HG03432 (cell line): ENCODE measurements around the gene GRK5.

Experiments
- ATAC-seq: cut with Tn5 transposase; IDR thresholded peaks from one replicate; pipeline ENCODE4 v1.9.1; 2021; ENCODE audit warnings: mild to moderate bottlenecking, moderate library complexity; ENCODE audit not compliant: unreplicated experiment

The GRK5 gene

DNA sequence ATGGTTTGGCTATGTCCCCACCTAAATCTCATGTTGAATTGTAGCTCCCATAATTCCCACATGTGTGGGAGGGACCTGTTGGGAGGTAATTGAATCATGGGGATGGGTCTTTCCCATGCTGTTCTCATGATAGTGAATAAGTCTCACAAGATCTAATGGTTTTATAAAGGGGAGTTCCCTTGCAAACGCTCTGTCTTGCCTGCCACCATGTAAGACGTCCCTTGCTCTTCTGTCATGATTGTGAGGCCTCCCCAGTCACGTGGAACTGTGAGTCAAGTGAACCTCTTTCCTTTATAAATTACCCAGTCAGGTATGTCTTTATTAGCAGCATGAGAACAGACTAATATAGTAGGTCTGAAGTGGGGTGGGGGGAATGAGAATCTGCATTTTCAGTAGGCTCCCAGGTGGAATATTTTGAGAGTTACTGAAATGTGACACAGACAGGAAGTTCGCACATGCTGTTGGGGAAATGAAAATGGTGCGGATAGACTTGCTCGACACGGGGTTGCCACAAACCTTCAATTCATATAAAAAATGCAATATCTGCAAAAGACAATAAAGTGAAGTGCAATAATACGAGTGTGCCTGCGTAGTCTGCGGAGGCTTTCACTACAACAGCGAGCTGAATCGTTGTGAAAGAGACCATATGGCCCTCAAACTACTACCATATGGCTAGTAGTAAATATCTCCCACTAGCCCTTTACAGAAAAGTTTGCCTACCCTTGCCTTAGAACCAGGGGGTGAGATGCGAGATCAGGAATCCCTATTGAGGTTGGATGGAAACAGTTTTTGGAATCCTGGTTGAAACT, 166.1 kb downstream of the GRK5 start:
- no peak for ATAC-seq

DNA sequence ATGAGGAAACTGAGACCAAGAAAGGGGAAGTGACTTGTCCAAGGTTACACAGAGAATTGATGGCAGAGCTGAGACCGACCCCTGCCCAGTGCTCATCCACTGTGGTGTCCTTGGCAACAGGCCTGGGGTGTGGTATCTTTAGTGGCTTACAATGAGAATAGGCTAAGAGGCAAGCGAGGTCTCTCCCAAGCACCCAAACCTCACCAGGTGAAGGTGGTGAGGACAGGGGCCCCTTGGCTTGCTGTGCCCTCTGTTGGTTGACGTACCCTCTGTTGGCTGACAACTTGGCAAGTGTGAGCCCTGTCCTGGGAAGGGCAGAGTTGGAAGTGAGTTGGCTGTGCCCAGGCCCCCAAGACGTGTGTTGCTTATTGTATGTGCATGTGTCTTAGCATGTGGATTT, 166.9 kb downstream of the GRK5 start:
- ATAC-seq: no peak

DNA sequence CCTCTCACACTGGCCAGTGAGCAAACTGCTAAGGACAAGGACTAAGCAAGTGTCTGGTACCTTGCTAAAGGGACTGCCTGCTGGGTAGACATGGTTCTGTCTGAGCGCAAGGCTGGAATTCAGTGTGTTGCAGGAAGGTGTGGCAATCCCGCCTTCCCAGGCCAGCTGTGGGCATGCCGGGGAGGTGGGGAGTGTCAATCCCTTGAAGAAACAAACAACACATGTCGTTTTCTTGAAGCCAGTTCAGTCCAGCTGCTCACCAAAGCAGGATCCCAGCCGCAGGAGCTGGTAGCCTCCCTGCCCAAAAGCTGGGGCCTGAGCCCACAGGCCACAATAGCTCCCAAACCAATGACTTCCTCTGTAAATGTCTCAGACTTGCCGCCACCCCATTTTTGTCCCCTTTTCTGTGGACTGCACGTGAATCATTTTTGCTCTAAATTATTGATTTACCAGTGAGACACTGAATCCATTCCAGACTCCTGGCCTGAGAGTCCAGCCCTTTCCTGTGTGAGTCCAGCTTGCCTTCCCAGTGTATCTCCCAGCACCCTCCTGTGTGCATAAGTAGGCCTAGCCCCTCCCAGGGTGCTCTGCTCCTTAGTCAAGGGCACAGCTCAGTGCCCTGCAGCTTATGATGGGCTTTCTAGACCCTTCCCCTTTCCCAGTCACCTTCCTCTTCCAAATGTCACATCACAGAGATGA, 168.4 kb downstream of the GRK5 start:
- ATAC-seq: no peak

DNA sequence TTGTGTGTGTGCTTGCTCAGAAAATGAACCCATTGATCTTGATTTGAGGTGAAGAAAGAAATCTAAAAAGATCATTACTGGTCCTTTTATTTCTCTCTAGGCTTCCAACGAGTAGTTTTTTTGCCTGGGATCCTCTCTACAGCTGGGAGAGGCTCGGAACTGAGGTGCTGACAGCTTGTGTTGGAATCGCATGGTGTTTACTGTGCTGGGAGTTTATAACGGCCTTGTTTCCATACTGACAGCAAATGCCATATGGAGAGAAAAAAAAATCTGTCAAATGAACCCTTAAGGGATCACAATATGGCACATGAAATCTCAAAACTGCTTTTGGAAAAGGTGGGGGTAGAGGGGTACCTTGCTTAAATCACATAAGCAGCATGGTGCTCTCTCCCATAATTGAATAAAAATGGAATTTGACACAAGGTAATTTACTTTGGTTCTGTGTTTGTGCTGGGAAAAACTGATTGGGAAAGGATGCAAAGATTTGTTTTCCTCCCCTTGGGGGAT, 170.1 kb downstream of the GRK5 start:
- no peak for ATAC-seq

DNA sequence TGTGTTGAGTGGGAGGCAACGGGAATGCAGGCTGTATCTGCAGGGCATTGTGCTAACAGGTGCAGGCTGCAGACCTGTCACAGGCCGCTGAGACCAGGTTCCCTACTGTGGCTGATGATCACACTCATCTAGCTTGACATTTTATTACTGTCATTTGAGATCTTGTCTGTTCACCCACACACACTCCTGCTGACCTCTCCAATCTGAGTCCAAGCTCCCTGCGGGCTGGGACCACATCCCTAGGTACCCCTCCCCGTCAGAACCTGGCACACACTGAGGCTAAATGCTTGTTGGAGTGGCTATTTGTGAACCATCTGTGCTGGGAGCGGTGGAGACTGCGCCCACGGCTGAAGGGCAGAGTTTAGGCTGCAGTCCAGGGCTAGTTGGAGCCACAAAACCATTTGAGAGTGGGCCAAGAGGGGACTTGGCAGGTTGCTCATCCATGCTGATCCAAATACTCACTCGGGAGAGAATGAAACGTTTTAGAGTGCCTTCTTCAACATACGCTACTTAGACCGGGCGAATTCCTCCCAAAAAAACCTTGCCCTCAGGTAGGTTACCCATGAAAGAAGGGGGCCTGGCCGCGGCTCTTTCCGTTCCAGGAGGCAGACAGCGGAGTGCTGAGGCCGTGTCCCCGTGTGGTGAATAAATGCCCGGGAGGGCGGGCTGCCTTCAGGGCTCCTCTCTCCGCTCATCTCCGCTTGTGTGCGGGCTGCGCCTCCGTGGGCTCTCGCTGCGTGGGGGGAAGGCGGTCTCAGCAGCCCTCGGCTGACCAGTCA, 170.8 kb downstream of the GRK5 start:
- no peak for ATAC-seq

DNA sequence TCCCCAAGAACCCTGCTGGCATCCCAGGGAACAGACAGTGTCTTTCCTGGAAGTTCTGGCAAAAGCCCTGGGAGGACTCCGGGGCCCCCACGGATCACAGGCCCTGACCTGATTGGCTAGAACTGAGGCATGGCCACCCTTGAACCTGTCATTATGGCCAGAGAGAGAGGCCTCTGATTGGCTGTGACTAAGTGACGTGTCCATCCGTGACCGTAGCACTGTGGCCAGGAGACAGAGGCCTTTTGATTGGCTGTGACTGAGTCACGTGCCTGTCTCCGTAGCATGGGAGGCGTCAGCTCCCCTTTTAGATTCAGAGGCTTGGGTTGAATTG, 171.3 kb downstream of the GRK5 start:
- no peak for ATAC-seq

DNA sequence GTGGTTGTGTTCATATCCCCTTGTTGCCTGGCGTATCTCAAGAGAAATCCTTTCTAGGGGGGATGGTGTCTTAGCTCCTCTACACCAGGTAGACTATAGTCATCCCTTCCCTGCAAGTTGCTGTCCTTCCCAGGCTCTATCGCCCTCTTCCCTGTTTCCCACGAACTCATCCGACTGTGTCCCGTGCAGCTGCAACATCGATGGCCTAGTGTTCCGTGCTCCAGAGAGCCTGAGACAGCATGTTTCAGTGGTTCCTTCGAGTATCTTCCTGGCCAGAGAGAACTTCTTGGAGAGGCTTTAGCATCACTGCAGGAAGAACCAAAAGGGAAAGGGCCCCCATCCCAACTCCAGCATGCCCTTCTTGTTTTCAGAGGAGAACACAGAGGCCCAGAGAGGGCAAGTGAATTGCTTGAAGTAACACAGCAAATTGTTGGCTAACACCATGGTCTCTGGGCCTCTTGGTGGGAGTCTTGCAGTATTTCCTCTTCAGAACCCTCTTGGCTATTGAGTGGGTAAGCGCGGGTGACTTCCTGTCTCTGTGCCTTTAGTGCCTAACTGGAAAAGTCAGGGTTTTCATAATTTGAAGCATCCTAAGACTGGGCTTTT, 172.2 kb downstream of the GRK5 start:
- no peak for ATAC-seq

DNA sequence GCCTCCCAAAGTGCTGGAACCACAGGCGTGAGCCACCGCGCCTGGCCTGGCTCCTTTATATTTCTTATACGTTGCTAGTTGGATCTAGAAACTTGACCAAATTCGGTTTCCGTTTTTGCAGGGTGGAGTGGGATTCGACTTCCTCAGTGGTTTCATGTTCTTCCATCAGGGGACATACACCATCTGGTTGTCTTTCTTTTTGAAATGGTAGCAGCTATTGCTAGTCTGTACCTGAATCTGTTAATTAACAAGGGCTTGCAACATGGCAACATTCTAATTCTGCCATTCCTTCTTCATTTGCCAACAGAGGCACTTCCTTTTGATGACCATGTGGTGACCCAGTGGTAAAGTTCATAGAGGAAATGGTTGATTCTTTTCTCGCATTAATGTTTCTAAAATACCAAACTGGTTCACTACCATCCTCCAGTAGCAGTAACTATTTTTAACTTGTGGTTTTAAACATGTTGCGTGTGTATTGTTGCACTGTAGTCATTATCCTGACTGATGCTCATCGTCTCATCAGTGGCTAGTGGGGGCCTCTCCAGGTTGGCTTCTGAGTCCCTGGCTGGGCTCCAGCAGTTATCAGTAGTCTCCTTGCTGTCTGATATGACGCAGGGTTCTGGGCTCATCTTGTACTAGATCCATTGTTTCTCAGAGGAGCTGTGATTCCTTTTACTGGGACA, 175.9 kb downstream of the GRK5 start:
- ATAC-seq: no peak

DNA sequence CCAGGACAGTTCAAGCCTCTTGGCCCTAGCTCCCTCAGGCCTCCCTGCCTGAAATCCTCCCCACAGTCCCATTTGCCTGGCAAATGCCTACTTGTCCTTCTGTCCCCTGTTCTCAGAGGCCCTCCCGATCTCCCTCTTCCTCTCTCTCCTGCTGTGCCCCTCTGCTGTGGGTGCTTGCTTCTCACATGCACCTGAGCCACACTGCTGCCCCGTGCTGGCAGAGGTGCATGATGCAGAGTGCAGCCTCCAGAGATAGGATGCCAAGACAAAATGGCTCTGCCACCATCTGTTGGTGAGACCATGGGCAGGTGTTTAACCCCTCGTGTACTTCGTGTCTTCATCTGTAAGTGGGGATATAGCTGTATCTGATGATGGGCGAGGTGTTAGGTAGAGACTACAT, 176.8 kb downstream of the GRK5 start:
- no peak for ATAC-seq

DNA sequence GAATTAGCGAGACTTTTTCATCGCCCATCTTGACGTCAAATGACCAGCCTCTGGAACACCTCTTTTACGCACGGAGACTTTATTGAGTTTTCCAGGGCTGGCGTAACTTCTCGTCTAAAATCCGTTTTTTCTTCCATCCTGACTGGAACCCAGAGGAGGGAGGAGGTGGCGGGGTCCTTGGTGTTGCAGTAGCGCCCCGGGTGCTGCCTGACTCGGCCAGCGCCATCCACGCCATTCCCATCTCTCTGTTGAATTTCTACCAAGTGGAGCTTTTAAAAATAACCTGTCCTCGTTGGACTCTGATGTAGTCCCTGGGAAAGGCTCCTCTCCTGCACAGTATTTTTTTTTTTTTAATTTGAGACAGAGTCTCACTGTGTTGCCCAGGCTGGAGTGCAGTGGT, 179.3 kb downstream of the GRK5 start:
- ATAC-seq: no peak

DNA sequence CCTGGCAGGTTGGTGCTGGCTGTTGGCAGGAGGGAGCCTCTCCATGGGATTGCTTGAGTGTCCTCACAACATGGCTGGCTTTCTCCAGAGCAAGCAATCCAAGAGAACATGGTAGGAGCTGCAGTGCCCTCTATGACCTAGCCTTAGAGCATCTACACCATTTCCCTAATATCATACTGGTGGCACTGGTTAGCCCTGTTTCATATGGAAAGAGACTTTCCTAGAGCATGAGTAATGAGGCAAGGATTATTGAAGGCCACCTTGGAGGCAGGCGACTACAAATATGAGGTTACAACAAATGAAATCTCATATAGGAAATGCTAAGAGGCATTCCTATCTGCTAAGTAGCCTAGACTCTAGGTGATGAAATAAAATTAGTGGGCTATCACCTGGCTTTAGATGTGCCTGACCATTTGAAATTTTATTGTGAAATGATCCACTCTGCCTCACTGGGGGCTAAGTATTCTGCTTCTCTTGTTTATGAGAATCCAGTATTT, 181.5 kb downstream of the GRK5 start:
- no peak for ATAC-seq

DNA sequence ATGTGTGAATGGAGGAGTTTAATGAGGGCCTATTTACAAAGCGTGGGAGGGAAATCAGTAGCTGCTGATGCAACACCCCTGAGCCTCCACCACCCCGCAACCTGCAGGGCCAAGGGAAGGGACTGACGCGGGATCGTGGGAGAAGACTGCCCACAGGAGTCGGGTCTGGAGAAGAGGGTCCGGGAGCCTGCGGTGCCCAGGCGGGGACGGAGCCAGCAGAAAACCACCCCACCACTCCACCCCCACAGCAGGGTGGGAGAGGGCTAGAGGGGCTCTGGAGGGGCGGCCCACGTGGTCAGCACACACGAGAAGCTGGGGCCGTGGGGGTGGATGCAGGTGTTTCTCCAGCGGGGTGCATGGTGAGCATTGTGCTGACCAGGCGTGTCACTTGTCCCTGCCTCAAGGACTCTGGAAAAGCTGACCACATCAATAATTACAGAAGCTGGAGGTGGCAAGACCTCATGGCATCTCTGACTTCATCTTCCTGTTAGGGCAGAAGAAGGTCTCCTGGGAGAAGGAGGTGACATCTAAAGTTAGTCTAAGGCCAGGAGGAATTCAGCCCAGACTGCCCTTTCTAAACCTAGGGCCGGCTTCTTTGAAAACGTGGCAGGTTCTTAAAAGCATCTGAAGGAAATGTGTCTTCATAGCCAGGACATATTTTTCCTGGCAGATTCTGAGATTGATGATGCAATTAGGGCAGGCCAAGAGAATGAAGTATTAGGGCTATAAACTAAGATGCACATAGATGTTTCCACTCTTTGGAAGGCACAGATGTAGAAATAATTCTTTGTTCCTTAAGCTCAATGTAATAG, 184.3 kb downstream of the GRK5 start:
- ATAC-seq: no peak

DNA sequence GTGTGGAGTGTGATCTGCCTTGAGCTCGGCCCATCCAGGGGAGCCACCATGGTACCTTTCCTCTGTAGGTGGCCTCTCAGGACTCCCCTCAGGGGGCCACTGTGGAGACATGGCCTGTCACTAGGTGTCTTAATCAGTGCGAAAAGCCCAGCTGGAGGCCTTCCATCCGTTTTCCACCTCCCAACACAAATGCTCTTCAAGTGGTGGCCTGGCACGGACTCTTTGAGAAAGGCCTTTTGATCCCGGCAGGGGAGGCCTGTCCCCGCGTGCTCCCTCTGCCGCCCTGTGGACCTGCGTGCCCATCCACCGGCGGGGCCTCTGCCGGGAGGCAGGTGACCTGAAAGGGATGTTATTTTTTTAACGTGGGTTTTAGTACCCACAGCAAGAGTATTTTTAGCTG, 185.6 kb downstream of the GRK5 start:
- ATAC-seq: no peak

DNA sequence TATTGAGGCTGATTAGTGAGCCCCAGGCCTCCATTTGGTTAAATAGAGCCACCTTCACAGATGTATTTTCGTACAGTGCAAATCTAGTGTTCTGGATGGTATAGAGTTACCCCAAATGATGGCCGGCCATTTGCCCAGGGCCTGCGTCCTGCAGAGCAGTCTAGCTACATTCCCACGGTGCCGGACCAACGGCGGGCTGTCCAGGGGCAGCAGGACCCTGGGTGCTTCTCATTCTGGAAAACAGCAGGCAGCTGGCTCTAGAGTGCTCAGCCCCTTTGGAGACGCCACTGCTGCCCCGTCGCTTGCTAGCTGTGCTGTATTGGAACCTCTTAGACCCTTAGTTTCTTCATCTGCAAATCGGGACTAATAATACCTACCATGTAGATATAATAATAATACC, 186.1 kb downstream of the GRK5 start:
- ATAC-seq: no peak

DNA sequence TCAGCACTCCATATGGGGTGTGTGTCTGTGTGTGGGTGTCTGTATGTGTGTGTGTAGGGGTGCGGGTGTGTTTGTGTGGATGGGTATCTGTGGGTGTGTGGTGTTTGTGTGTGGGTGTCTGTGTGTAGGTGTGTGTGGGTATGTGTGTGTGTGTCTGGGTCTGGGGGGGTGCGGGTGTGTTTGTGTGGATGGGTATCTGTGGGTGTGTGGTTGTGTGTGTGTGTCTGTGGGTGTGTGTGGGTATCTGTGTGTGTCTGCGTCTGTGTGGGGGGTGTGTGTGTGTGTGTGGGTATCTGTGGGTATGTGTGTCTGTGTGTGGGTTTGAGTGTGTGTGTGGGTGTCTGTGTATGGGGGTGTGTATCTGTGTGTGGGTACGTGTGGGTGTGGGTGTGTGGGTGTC, 186.5 kb downstream of the GRK5 start:
- no peak for ATAC-seq

DNA sequence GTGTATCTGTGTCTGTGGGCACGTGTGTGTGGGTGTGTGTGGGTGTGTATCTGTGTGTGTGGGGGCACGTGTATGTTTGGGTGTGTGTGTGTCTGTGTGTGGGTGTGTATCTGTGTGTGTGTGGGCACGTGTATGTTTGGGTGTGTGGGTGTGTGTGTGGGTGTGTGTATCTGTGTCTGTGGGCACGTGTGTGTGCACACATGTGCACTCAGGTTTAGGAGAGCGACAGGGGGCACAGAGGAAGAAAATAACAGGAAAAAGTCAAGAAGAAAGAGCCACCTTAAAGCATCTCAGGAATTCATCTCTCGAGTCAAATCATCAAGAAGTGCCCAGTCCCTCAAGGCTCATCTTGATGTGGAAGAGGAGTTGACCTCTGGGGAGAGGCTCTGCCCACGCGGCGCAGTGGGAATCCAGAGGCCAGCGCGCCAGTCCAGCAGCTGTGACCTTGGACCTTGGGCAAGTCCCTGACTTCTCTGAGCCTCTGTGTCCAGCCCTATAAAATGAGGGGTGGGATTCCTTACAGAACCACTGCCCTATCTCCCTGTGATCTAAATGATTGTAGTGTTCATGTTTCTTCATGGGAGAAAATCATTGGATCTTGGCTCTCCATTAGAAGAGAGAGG, 187.4 kb downstream of the GRK5 start:
- ATAC-seq: no peak

DNA sequence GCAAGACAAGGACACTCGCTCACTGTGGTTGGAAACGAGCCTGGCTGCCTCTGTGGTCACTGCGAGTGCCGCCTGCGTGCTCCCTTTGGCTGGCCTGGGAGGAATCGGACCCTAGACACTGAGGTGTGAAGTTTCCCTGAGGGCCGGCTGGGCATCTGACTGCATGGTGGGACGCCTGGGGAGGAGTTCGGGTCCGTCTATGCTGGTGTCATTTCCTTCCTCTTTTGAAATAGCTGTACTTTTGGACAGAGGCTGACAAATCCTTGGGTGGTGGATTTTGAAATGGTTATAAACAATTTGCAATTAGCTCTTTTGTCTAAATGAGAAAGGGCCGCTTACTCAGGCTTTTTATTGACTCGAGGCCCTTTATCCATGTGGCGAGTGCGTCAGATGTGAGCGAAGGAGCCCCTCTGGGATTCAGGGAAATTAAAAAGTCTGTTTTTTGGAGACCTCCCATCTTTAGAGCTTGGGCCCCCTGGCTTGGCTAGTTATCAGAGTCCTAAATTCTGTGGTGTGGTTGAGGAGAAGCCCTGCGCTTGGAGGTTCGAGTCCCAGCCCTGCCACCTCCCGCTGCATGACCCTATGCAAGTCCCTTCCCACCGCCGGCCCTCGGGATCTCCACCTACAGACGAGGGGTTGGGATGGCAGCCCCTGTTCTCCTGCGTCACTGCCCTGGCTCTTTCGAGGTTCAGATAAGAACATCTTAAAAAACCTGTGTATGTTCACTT, 188.1 kb downstream of the GRK5 start:
- peak; percentile 38 for ATAC-seq

DNA sequence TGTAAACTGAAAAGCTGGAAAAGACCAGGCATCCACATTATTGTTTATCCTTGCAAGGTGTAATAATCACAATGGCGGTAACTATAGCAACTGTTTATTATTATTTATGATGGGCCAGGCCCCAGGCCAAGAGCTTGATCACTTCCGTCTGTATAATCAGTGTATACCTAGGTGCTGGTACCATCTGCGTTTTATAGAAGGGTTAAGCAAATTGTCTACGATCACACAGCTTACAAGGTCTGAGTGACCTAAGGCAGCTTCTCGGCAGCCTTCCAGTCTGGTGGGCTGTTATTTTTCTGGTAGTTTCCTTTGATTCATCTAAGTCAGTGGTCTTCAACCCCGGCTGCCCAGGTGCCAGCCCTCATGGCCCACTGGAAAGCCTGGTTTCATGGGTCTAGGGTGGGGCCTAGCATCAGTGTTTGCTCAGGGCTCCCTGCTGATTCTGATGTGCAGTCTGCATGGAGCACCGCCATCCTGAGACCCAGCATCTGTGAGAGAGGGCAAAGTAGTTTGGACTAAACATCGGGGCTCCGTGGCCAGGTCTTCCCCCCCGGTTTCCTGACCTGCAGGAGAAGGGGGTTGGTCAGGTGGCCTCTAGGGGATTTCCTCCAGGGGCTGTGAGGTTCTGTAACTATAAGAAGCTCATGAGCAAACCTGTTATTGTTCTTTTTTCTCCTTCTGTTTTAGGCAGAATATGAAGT, 188.8 kb downstream of the GRK5 start:
- ATAC-seq: no peak
